RWPE2 (cell line): Measurements from ENCODE around the gene BHLHA15.

ENCODE experiments used
- ATAC-seq: fragments of 200-7000 bp; cut with Tn5 transposase; 3 replicates; pipeline ENCODE4 v1.9.1; 2021; ENCODE audit warnings: low read depth
- DNase-seq: peaks from one replicate; pipeline ENCODE4 v3.0.0-alpha.2; 2020; ENCODE audit warnings: low spot score
- H3K27ac ChIP-seq: fragments of 450-650 bp; 2 replicates; pipeline ENCODE4 v1.5.1; 2017; ENCODE audit warnings: mild to moderate bottlenecking; ENCODE audit not compliant: poor library complexity, severe bottlenecking
- H3K27me3 ChIP-seq: fragments of 250-450 bp; sonication (Bioruptor Pico); 2 replicates; pipeline ENCODE4 v1.5.1; 2021; ENCODE audit warnings: mild to moderate bottlenecking, moderate library complexity; ENCODE audit not compliant: insufficient read depth, poor library complexity, severe bottlenecking
- H3K36me3 ChIP-seq: fragments of 250-450 bp; sonication (Bioruptor Pico); 2 replicates; pipeline ENCODE4 v1.5.1; 2020; ENCODE audit warnings: low read depth, mild to moderate bottlenecking, moderate library complexity
- H3K4me1 ChIP-seq: fragments of 250-450 bp; sonication (Bioruptor Pico); 2 replicates; pipeline ENCODE4 v1.5.1; 2021; ENCODE audit warnings: mild to moderate bottlenecking, moderate library complexity; ENCODE audit not compliant: insufficient read depth, poor library complexity, severe bottlenecking
- H3K4me3 ChIP-seq: fragments of 250-450 bp; sonication (Bioruptor Pico); 2 replicates; pipeline ENCODE4 v1.5.1; 2021; ENCODE audit warnings: mild to moderate bottlenecking, moderate library complexity; ENCODE audit not compliant: severe bottlenecking
- H3K9me3 ChIP-seq: fragments of 250-450 bp; sonication (Bioruptor Pico); 2 replicates; pipeline ENCODE4 v1.5.1; 2021; ENCODE audit warnings: mild to moderate bottlenecking, moderate library complexity; ENCODE audit not compliant: severe bottlenecking
- TF ChIP-seq, protein P1 (sequence below): fragments of 450-650 bp; IDR thresholded peaks from one replicate; pipeline ENCODE4 v1.5.1; 2017; ENCODE audit warnings: mild to moderate bottlenecking, moderate library complexity; ENCODE audit not compliant: poor library complexity, severe bottlenecking

BHLHA15 gene

GRCh38 chr7:98165827-98166667 is 45.2 kb upstream of the BHLHA15 start:
- Histone ChIP-seq H3K36me3 (no peaks in the 10 kb centered on the region; the same call in 1 of the 2 replicates), H3K4me1 (peaks cover 24% of the 10 kb centered on the region), H3K27ac (no peak overlapping the region), H3K9me3 (no peaks in the 10 kb centered on the region), H3K4me3 (no peak overlapping the region), H3K27me3 (no peaks in the 10 kb centered on the region)
- TF ChIP-seq, protein P1, sequence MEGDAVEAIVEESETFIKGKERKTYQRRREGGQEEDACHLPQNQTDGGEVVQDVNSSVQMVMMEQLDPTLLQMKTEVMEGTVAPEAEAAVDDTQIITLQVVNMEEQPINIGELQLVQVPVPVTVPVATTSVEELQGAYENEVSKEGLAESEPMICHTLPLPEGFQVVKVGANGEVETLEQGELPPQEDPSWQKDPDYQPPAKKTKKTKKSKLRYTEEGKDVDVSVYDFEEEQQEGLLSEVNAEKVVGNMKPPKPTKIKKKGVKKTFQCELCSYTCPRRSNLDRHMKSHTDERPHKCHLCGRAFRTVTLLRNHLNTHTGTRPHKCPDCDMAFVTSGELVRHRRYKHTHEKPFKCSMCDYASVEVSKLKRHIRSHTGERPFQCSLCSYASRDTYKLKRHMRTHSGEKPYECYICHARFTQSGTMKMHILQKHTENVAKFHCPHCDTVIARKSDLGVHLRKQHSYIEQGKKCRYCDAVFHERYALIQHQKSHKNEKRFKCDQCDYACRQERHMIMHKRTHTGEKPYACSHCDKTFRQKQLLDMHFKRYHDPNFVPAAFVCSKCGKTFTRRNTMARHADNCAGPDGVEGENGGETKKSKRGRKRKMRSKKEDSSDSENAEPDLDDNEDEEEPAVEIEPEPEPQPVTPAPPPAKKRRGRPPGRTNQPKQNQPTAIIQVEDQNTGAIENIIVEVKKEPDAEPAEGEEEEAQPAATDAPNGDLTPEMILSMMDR, result peak; percentile 64
- no peak for DNase-seq
- peak; percentile 29; the same call in 1 of the 3 replicates for ATAC-seq

GRCh38 chr7:98166668-98166970 is 44.6 kb upstream of the BHLHA15 start:
- Histone ChIP-seq H3K27ac (no peak overlapping the region), H3K4me1 (peaks cover 24% of the 10 kb centered on the region), H3K9me3 (no peaks in the 10 kb centered on the region), H3K4me3 (no peak overlapping the region), H3K27me3 (no peaks in the 10 kb centered on the region), H3K36me3 (no peaks in the 10 kb centered on the region; the same call in 1 of the 2 replicates)
- ATAC-seq (no peak), DNase-seq (no peak)
- TF ChIP-seq, protein P1, result no peak

- ATAC-seq (no peak), DNase-seq (no peak)
- Histone ChIP-seq H3K36me3 (peaks cover 4% of the 10 kb centered on the region), H3K4me1 (peaks cover 21% of the 10 kb centered on the region), H3K27me3 (no peaks in the 10 kb centered on the region), H3K4me3 (no peak overlapping the region), H3K9me3 (no peaks in the 10 kb centered on the region), H3K27ac (no peak overlapping the region)
- TF ChIP-seq, protein P1, result no peak
Measured at GRCh38 chr7:98167653-98168052, 43.6 kb upstream of the BHLHA15 start.

GRCh38 chr7:98168181-98168903 is 42.9 kb upstream of the BHLHA15 start:
- H3K9me3 ChIP-seq, result no peaks in the 10 kb centered on the region
- TF ChIP-seq, protein P1, result peak; percentile 94
- no peak overlapping the region for H3K4me3 ChIP-seq
- DNase-seq (no peak), ATAC-seq (peak; percentile 76)
- no peaks in the 10 kb centered on the region for H3K27me3 ChIP-seq
- peaks cover 14% of the 10 kb centered on the region for H3K4me1 ChIP-seq
- H3K27ac ChIP-seq, result no peak overlapping the region
- H3K36me3 ChIP-seq, result peaks cover 8% of the 10 kb centered on the region
